Stimulated activated naive CD8-positive, alpha-beta T cell treated with anti-CD3 and anti-CD28 coated beads, Interleukin-15, Interleukin-2, amounts not matched to agents 100 ng/mL and 50 ng/mL, for 24 hours (primary cell): ENCODE data around the gene MIAT.

Source experiments
- H3K27ac Mint-ChIP-seq: one replicate; pipeline ENCODE4 v1.8.0; 2021; ENCODE audit warnings: mild to moderate bottlenecking, mixed read lengths
- H3K27me3 Mint-ChIP-seq: one replicate; pipeline ENCODE4 v1.8.0; 2021; ENCODE audit warnings: mixed read lengths
- H3K36me3 Mint-ChIP-seq: one replicate; pipeline ENCODE4 v1.8.0; 2021; ENCODE audit warnings: low read depth, mixed read lengths
- H3K4me1 Mint-ChIP-seq: one replicate; pipeline ENCODE4 v1.8.0; 2021; ENCODE audit warnings: low read depth, mixed read lengths
- H3K4me3 Mint-ChIP-seq: one replicate; pipeline ENCODE4 v1.8.0; 2021; ENCODE audit warnings: mild to moderate bottlenecking, mixed read lengths
- H3K9me3 Mint-ChIP-seq: one replicate; pipeline ENCODE4 v1.8.0; 2021; ENCODE audit warnings: mixed read lengths

Gene MIAT

GRCh38 chr22:26648528-26649388 is 8.6 kb upstream of the MIAT start:
- Mint-ChIP-seq H3K9me3 (no peaks in the 10 kb centered on the region), H3K4me1 (peaks cover 65% of the 10 kb centered on the region), H3K36me3 (no peaks in the 10 kb centered on the region), H3K27me3 (no peaks in the 10 kb centered on the region), H3K27ac (no peak overlapping the region), H3K4me3 (peak overlapping the region; percentile 23)

- no peaks in the 10 kb centered on the region for H3K27me3 Mint-ChIP-seq
- H3K36me3 Mint-ChIP-seq = no peaks in the 10 kb centered on the region
- H3K27ac Mint-ChIP-seq = peak overlapping the region; percentile 62
- H3K9me3 Mint-ChIP-seq = no peaks in the 10 kb centered on the region
- H3K4me3 Mint-ChIP-seq = no peak overlapping the region
- H3K4me1 Mint-ChIP-seq = peaks cover 44% of the 10 kb centered on the region
These were observed 6.5 kb upstream of the MIAT start for GRCh38 chr22:26650722-26651421.

GRCh38 chr22:26651815-26652214 is 5.6 kb upstream of the MIAT start:
- Mint-ChIP-seq H3K27ac (no peak overlapping the region), H3K27me3 (no peaks in the 10 kb centered on the region), H3K36me3 (no peaks in the 10 kb centered on the region), H3K4me3 (no peak overlapping the region), H3K4me1 (peaks cover 40% of the 10 kb centered on the region), H3K9me3 (no peaks in the 10 kb centered on the region)

GRCh38 chr22:26658161-26658560 is 773 bp downstream of the MIAT start:
- H3K36me3 Mint-ChIP-seq = no peaks in the 10 kb centered on the region
- H3K27me3 Mint-ChIP-seq = no peaks in the 10 kb centered on the region
- H3K27ac Mint-ChIP-seq = no peak overlapping the region
- peaks cover 27% of the 10 kb centered on the region for H3K4me1 Mint-ChIP-seq
- H3K9me3 Mint-ChIP-seq = no peaks in the 10 kb centered on the region
- H3K4me3 Mint-ChIP-seq = peak overlapping the region; percentile 83

- Mint-ChIP-seq H3K36me3 (no peaks in the 10 kb centered on the region), H3K9me3 (no peaks in the 10 kb centered on the region), H3K4me1 (peaks cover 30% of the 10 kb centered on the region), H3K27me3 (no peaks in the 10 kb centered on the region), H3K4me3 (peak overlapping the region; percentile 83), H3K27ac (peak overlapping the region; percentile 76)
These were observed 1.5 kb downstream of the MIAT start for GRCh38 chr22:26658671-26659478.

- no peaks in the 10 kb centered on the region for H3K9me3 Mint-ChIP-seq
- H3K4me3 Mint-ChIP-seq = no peak overlapping the region
- no peaks in the 10 kb centered on the region for H3K36me3 Mint-ChIP-seq
- peaks cover 43% of the 10 kb centered on the region for H3K4me1 Mint-ChIP-seq
- no peaks in the 10 kb centered on the region for H3K27me3 Mint-ChIP-seq
- no peak overlapping the region for H3K27ac Mint-ChIP-seq
These were observed 3.0 kb downstream of the MIAT start for GRCh38 chr22:26660356-26660755.

- H3K4me3 Mint-ChIP-seq = no peak overlapping the region
- no peaks in the 10 kb centered on the region for H3K9me3 Mint-ChIP-seq
- H3K4me1 Mint-ChIP-seq = peaks cover 50% of the 10 kb centered on the region
- no peak overlapping the region for H3K27ac Mint-ChIP-seq
- no peaks in the 10 kb centered on the region for H3K36me3 Mint-ChIP-seq
- H3K27me3 Mint-ChIP-seq = no peaks in the 10 kb centered on the region
These were observed 3.7 kb downstream of the MIAT start for GRCh38 chr22:26660961-26661578.

- Mint-ChIP-seq H3K27me3 (no peaks in the 10 kb centered on the region), H3K36me3 (no peaks in the 10 kb centered on the region), H3K4me1 (peaks cover 56% of the 10 kb centered on the region), H3K27ac (no peak overlapping the region), H3K4me3 (no peak overlapping the region), H3K9me3 (no peaks in the 10 kb centered on the region)
These were observed 4.8 kb downstream of the MIAT start for GRCh38 chr22:26662160-26662559.

- Mint-ChIP-seq H3K27ac (no peak overlapping the region), H3K4me1 (peaks cover 46% of the 10 kb centered on the region), H3K36me3 (no peaks in the 10 kb centered on the region), H3K27me3 (no peaks in the 10 kb centered on the region), H3K9me3 (no peaks in the 10 kb centered on the region), H3K4me3 (no peak overlapping the region)
These were observed 6.1 kb downstream of the MIAT start for GRCh38 chr22:26663374-26663923.

- no peaks in the 10 kb centered on the region for H3K36me3 Mint-ChIP-seq
- H3K4me1 Mint-ChIP-seq = peaks cover 56% of the 10 kb centered on the region
- H3K9me3 Mint-ChIP-seq = no peaks in the 10 kb centered on the region
- peak overlapping the region; percentile 93 for H3K27ac Mint-ChIP-seq
- H3K4me3 Mint-ChIP-seq = peak overlapping the region; percentile 75
- H3K27me3 Mint-ChIP-seq = no peaks in the 10 kb centered on the region
These were observed 8.4 kb downstream of the MIAT start for GRCh38 chr22:26665813-26666231.

GRCh38 chr22:26667140-26667539 is 9.8 kb downstream of the MIAT start:
- Mint-ChIP-seq H3K27me3 (no peaks in the 10 kb centered on the region), H3K9me3 (no peaks in the 10 kb centered on the region), H3K4me3 (no peak overlapping the region)

GRCh38 chr22:26669060-26669481 is 11.7 kb downstream of the MIAT start:
- H3K36me3 Mint-ChIP-seq = no peaks in the 10 kb centered on the region
- H3K27me3 Mint-ChIP-seq = no peaks in the 10 kb centered on the region
- H3K9me3 Mint-ChIP-seq = no peaks in the 10 kb centered on the region
- H3K4me3 Mint-ChIP-seq = no peak overlapping the region
- H3K27ac Mint-ChIP-seq = peak overlapping the region; percentile 53
- H3K4me1 Mint-ChIP-seq = peaks cover 75% of the 10 kb centered on the region

More at GRCh38 chr22:26667140-26667539, 9.8 kb downstream of the MIAT start:
- no peaks in the 10 kb centered on the region for H3K36me3 Mint-ChIP-seq
- peak overlapping the region; percentile 59 for H3K27ac Mint-ChIP-seq
- peaks cover 64% of the 10 kb centered on the region for H3K4me1 Mint-ChIP-seq

- no peaks in the 10 kb centered on the region for H3K9me3 Mint-ChIP-seq
- H3K27ac Mint-ChIP-seq = peak overlapping the region; percentile 98
- H3K27me3 Mint-ChIP-seq = no peaks in the 10 kb centered on the region
- peak overlapping the region; percentile 93 for H3K4me3 Mint-ChIP-seq
- peaks cover 75% of the 10 kb centered on the region for H3K4me1 Mint-ChIP-seq
- peaks cover 8% of the 10 kb centered on the region for H3K36me3 Mint-ChIP-seq
These were observed 13.1 kb downstream of the MIAT start for GRCh38 chr22:26670459-26670858.
